Myometrial cell (primary cell): ENCODE measurements around the gene THSD8. TPM values are rescaled to one million over a fixed set of nuclear protein-coding genes. Genes with fewer than 3 reads are reported as not detected.

Experiments
- total RNA-seq: library from RNA; depleted of rRNA; stranded (reverse); fragments of >200 nt; gene quantifications from 2 replicates; pipeline ENCODE4 v1.2.3, GENCODE V29; 2015

Gene THSD8
- not detected in 2 replicates for total RNA-seq

DNA sequence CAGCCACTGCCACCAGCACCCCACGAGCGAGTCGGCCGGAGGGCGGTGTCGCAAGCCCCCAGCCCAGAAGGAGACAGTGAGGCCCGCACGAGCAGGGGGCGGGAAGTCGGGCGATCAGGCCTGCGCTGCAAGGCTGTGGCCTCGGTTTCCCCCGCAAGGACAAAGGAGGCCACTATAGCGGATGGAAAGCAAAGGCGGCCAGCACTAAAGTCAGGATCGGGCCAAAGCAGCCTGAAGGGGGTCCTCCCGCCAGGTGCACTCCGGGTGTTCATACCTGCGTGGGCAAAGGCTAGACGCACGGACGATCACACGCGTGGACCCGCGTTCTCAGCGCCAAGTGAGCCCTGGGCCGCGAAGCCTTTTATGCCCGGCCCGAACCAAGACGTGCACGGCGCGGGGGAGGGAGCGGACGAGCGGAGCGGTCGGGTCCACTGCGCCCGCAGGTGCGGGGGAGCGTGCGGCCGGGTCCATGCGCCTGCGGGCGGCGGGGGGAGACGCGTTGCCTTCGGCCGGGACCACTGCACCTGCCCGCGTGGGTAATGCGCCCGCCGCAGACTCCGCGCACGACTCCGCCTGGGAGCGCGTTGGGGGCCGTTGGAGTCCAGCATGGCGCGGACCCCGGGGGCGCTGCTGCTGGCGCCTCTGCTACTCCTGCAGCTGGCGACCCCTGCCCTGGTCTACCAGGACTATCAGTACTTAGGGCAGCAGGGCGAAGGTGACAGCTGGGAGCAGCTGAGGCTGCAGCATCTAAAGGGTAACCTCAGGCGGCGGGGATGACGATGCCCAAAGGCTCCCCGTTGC lies at the start of gene THSD8, which contains the start of gene PRDX2:
THSD8 (plus strand) TSS at position 604 of the 801 bp plus-strand sequence; CDS start at position 607, 3 bp downstream.
PRDX2 (minus strand) TSS at position 335 of the 801 bp plus-strand sequence. CDS start 539 bp downstream, outside the sequence.

DNA sequence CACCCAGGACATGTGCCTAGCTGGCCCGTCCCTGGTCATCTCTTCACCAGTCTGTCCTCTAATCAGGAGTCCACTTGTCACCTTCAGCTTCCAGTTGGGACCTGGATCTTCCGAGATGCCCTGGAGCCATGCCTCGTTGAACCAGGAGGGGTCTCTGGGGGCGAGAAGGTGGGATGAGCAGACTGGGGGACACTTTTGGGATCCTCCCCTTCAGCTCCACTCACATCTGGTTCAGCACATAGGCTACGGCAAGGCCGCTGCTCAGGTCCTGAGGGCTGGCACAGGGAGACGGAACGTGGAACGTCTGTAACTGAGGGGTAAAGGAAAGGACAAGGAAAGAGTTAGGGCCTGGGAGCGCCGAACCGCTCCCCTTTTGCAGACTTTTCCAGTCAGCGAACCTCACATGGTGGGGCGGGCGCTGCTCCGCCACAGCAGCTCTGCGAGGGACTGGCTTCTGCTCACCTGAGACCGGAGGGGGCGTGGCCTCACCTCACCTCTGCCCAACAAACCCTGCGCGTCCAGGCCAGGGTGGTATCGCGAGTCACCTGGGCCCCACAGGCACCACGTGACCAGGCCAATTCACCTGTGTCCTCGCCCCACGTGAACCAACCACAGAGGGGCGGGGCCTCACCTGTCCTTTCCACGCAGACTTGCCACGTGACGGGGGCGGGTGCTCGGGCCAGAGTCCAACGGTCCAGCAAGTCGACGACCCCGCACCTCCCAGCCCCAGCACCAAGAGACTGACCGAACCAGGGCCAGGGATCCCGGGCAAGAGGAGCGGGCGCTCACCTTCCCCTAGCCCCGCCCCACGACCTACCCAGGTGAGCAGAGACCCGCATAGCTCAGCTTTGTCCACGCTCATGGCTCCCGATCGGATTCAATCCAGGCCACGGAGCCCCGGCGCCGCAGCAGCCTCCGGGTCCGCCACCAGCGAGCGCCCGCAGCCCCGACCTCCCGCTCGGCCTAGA lies 27.0 kb upstream of the THSD8 start, which contains the start of gene HOOK2:
HOOK2 (minus strand) TSS at position 965 of the 968 bp plus-strand sequence; CDS start at position 862, 103 bp downstream.

DNA sequence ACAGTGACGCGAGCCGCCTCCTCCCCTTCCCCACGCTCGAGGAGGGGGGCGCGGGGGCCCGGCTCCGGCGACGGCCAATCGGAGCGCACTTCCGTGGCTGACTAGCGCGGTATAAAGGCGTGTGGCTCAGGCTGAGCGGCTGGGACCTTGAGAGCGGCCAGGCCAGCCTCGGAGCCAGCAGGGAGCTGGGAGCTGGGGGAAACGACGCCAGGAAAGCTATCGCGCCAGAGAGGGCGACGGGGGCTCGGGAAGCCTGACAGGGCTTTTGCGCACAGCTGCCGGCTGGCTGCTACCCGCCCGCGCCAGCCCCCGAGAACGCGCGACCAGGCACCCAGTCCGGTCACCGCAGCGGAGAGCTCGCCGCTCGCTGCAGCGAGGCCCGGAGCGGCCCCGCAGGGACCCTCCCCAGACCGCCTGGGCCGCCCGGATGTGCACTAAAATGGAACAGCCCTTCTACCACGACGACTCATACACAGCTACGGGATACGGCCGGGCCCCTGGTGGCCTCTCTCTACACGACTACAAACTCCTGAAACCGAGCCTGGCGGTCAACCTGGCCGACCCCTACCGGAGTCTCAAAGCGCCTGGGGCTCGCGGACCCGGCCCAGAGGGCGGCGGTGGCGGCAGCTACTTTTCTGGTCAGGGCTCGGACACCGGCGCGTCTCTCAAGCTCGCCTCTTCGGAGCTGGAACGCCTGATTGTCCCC lies 10.4 kb upstream of the THSD8 start, which contains the start of gene JUNB:
JUNB (plus strand) TSS at position 142 of the 706 bp plus-strand sequence; CDS start at position 428, 286 bp downstream.

DNA sequence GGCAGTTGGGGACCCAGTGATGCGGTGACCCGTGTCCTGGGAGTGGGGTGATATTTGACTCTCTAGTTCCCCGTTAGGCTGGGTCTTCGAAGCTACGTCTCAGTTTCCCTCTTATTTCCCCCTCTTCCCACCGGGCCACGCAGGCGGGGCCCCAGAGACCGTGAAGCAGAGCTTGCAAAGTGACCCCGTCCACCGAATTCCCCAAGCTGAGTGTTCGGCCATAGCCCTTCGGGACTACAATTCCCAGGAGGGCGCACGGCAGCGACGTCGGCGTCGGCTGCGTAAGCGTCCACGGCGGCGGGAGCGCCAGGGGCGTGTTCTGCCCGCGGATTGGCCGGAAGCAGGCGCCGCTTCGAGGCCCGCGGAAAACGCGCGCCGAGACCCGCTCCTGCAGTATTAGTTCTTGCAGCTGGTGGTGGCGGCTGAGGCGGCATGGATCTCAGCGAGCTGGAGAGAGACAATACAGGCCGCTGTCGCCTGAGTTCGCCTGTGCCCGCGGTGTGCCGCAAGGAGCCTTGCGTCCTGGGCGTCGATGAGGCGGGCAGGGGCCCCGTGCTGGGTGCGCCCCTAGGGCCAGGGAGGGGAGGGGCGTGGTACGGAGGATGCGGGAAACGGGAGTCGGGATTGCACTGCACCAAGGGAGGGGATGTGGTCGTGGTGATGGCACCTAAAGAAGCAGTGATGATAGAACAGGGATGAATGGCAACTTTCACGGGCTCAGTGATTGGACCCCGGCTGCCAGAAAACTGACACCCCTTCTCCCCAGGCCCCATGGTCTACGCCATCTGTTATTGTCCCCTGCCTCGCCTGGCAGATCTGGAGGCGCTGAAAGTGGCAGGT lies 4.6 kb downstream of the THSD8 start, which contains the start of gene RNASEH2A:
RNASEH2A (plus strand) TSS at position 343 of the 840 bp plus-strand sequence; CDS start at position 433, 90 bp downstream.

DNA sequence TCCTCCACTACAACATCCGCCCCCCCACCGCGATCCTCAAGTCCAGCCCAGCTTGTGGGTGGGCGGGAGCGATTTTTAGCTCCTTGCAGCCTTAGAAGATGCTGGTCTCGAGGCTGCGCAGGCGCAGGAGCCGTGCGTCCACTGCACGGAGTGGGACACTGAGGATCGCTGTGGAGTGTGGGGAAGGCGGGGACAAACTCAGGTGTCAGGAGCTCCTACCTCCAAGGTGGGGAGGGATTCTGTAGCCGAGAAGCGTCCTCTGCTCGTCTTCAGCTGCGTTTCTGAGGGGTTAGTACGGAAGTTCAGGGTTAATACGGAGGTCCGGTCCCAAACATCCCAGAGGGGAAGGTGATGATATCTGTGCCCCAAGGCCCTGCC lies 32.7 kb downstream of the THSD8 start, which contains the start of gene RTBDN:
RTBDN (minus strand) TSS at position 14 of the 378 bp plus-strand sequence. CDS start 4,600 bp downstream, outside the sequence.

DNA sequence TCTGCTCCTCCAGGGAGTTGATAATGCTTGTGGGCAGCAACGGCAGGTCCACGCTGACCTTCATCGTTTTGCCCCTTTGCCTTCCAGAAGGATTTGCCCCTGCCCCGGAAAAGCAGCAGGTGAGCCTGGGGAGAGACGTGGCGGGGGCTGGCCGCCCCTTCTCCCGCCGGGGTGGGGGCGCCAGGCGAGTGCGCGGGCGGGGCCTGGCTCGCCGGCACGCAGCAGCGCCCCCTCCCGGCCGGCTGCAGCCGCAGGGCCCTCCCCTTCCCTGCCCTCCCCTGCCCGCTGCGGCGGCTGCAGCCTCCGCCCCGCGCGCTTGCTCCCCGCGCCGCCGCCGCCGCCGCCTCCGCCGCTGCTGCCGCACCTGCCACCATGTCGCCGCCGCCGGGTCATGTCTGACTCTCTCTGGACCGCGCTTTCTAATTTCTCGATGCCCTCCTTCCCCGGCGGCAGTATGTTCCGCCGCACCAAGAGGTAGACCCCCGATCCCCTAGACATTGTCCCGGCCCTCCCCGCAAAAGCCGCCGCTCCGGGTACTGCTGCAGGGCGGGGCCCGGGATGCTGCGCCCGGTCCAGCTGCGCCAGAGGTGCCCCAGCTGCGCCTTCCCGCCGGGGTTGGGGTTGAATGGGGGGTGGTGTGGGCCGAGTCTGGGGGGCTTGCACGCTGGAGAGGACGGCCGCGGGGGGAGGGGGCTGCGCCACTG lies 36.5 kb downstream of the THSD8 start, which contains the start of gene MAST1:
MAST1 (plus strand) TSS at position 334 of the 704 bp plus-strand sequence; CDS start at position 392, 58 bp downstream.

Other genes with a start within 250 kb of the THSD8 start
- 2.3 and 6.4 TPM in 2 replicates for gene ZNF490, start 191.3 kb upstream of the THSD8 start, total RNA-seq
- gene ZNF791, start 191.1 kb upstream of the THSD8 start, total RNA-seq, result 5.2 and 9.7 TPM in 2 replicates
- 56.2 and 63.1 TPM in 2 replicates for gene MAN2B1, start 135.3 kb upstream of the THSD8 start, total RNA-seq
- gene WDR83, start 135.3 kb upstream of the THSD8 start, total RNA-seq, result 5.3 and 15.0 TPM in 2 replicates
- 65.9 and 89.4 TPM in 2 replicates for gene DHPS, start 120.2 kb upstream of the THSD8 start, total RNA-seq
- not detected in 2 replicates for gene GNG14, start 114.1 kb upstream of the THSD8 start, total RNA-seq
- 14.7 and 16.5 TPM in 2 replicates for gene FBXW9, start 105.4 kb upstream of the THSD8 start, total RNA-seq
- gene TNPO2, start 78.1 kb upstream of the THSD8 start, total RNA-seq, result 14.7 and 26.2 TPM in 2 replicates
- gene TRIR, start 67.4 kb upstream of the THSD8 start, total RNA-seq, result 283 and 329 TPM in 2 replicates
- 142 and 166 TPM in 2 replicates for gene GET3, start 64.6 kb upstream of the THSD8 start, total RNA-seq
- not detected in 2 replicates for gene BEST2, start 50.3 kb upstream of the THSD8 start, total RNA-seq
- gene HOOK2, start 26.5 kb upstream of the THSD8 start, total RNA-seq, result 5.8 and 11.9 TPM in 2 replicates
- 102 and 121 TPM in 2 replicates for gene JUNB, start 10.6 kb upstream of the THSD8 start, total RNA-seq
- gene PRDX2, start 269 bp upstream of the THSD8 start, total RNA-seq, result 379 and 428 TPM in 2 replicates
- 34.2 and 53.0 TPM in 2 replicates for gene RNASEH2A, start 4.5 kb downstream of the THSD8 start, total RNA-seq
- not detected in 2 replicates for gene RTBDN, start 32.5 kb downstream of the THSD8 start, total RNA-seq
- 1.2 and 1.4 TPM in 2 replicates for gene MAST1, start 36.4 kb downstream of the THSD8 start, total RNA-seq
- gene DNASE2, start 79.4 kb downstream of the THSD8 start, total RNA-seq, result 32.3 and 41.8 TPM in 2 replicates
- gene KLF1, start 85.1 kb downstream of the THSD8 start, total RNA-seq, result not detected in 2 replicates
- gene GCDH, start 89.1 kb downstream of the THSD8 start, total RNA-seq, result 50.3 and 51.9 TPM in 2 replicates
- gene SYCE2, start 117.2 kb downstream of the THSD8 start, total RNA-seq, result not detected in 2 replicates
- 58.3 and 76.7 TPM in 2 replicates for gene FARSA, start 131.6 kb downstream of the THSD8 start, total RNA-seq
- 1,851 and 1,968 TPM in 2 replicates for gene CALR, start 136.5 kb downstream of the THSD8 start, total RNA-seq
- gene RAD23A, start 143.8 kb downstream of the THSD8 start, total RNA-seq, result 136 and 150 TPM in 2 replicates
- 49.1 and 63.7 TPM in 2 replicates for gene GADD45GIP1, start 155.2 kb downstream of the THSD8 start, total RNA-seq
- not detected in 2 replicates for gene DAND5, start 167.5 kb downstream of the THSD8 start, total RNA-seq
- 47.6 and 49.4 TPM in 2 replicates for gene NFIX, start 193.4 kb downstream of the THSD8 start, total RNA-seq